ENCODE results near the gene PLA2G4F.

PLA2G4F gene

DNA sequence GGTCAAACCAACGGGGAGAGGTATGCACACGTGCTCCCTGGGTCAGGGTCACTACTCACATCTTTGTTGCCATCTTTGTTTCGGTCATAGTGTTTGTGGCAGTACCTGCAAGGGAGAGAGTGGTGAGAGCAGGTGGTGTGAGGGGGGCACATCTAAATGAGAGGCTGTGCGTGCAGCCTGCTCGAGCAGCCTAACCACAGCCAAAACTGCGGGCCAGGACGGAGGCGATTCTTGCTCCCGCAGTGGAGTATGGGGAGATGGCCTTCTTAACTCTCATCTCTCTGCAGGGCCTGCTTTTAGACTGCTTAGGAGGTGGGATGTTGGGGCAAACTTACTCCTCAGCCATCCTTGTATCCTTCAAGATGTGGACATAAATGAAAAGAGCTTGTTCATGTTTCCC, 6.9 kb upstream of the PLA2G4F start:
- no peak for DNase-seq

DNA sequence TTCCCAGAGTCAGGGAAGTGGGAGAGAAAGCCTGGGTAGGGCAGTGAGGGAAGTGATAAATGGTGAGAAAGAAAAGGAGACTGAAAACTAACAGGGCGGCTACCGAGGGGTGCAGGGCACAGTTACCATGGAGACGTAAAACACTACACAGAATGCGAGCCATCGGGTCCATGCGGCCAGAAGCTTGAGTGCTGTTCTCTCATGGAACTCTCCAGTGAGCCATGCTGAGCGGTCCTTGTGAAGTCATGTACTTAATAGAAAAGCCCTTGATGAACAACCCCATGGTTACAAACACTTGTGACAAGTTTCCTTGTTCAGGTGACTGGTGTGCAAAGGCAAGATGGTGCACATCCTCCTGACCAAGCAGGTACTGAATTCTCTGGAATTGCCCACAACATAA, 3.7 kb upstream of the PLA2G4F start:
- no peak for DNase-seq

GRCh38 chr15:42159381-42160015, 3.1 kb upstream of the PLA2G4F start:
- DNase-seq: no peak

GRCh38 chr15:42158941-42159340, 2.5 kb upstream of the PLA2G4F start:
- no peak for DNase-seq

DNA sequence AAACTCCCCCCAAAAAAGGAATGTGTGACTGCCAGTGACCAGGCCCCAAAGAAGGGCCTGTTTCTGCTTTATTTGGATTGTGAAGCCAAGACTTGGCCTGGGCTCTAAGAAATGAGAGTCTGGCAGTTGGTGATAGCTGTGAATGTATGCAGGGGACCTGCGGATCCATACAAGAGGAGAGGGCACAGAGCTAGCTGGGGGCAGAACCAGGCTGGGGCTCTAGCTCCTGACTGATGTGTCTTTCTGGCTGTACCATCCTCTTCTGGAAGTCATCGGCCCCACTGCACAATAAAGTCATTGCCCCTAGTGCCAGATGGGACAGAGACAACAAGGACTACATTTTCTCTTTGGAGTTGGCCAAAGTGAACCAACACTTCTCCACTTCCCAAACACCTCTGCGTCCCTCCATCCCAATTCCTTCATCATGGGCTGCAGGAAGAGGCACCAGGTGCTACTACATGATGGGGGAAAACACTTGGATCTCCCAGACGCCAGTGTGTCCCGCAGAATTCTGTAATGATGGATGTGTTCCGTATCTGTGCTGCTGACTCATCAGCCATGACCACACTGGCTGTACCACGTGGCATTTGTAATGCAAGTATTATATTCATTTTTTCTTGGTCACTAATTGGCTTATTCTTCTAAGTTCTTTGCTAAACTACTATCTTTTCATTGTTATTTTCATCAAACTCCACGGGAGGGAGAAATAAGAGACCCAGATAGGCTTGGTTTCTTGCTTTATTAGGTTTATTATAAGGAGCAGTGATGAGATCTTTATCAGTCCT, 1.7 kb upstream of the PLA2G4F start:
- DNase-seq: no peak

- DNase-seq: no peak
These were observed 945 bp upstream of the PLA2G4F start for GRCh38 chr15:42157381-42157780.

GRCh38 chr15:42155546-42156242, 742 bp downstream of the PLA2G4F start:
- DNase-seq: no peak

GRCh38 chr15:42154956-42155355, 1.5 kb downstream of the PLA2G4F start:
- no peak for DNase-seq

GRCh38 chr15:42154212-42154941, 2.1 kb downstream of the PLA2G4F start:
- no peak for DNase-seq

- no peak for DNase-seq
These were observed 2.6 kb downstream of the PLA2G4F start for GRCh38 chr15:42153874-42154211.

DNA sequence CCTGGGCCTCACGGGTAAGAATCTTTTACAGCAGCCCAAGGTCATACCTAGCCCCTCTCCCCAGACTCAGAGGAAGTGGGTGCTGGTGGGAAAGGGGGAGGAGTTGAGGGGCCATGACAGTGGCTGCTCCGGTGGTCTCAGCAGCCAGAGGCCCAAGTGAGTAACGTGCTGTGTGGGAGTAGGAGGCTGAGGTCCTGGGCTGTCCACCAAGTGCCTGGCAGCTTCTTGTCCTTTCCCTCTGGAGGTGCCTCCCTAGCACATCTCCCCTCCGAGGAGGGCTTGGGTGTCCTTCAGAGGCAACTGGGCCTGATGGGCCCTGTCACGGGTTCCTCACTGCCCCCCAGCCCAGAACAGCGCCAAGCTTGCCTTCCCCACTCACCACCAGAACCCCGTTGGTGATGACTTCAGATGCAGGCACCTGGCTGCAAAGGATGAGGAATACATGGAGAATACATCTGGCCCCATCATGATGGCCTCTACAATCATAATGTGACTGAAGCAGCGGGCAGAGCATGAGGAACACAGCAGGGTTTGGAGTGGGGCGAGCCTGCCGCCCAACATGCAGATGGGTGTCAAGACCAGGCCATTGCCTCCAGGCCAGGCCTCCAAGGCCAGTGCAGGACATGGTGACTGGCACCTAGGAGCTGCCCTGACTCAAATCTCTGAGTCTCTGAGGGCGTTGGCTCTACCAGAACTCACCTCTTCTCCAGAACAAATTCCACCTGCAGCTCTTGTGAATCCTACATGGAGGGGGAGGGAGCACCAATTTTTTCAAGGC, 3.3 kb downstream of the PLA2G4F start:
- no peak for DNase-seq

DNA sequence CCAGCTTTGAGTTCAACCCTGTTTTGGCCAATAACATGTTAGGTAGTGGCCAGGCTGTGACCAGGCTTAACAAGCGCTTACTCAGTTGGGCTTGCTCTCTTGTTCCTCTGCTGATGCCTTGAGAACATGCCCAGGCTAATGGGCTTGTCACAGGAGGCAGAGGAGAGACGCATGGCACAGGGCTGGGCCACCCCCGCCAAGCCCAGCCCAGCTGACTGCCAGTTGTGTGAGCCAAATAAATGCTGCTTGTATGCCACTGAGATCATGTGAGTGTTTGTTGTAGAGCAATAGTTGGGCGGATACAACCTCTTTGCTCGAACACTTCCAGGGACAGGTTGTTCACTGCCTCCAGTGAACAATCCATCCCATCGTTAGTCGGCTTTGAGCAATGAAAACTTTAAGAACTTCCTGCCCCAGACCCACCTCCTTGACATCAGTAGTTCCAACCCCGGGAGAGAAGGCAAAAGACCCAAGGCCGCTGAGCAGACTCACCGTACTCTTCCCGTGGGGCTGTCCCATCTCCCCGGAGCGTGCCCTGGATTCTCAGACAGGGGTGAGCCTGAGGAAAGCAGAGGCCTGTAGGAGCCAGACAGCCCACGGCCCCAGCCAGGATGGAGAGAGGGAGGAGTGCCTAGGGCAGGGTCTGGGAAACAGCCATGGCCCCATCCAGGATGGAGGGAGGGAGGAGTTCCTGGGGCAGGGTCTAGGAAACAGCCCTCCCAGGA, 4.1 kb downstream of the PLA2G4F start:
- no peak for DNase-seq

DNA sequence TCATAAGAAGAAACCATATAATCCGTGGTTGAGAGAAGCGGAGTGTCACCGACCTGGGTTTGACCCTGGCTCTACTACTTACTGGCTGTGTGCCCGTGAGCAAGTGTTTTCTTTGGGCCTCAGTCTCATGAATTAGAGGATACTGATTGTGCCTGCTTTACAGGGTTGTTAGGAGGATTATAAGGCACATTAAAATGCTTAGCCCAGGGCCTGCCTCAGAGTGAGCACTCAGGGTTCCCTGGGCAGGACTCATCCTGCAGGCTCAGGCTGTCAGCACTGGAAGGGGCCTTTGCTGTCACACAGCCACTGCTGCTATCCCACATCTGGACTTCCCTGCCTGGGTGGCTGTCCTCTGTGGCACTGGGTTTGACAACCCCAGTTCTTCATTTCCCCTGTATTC, 4.7 kb downstream of the PLA2G4F start:
- DNase-seq: no peak

DNA sequence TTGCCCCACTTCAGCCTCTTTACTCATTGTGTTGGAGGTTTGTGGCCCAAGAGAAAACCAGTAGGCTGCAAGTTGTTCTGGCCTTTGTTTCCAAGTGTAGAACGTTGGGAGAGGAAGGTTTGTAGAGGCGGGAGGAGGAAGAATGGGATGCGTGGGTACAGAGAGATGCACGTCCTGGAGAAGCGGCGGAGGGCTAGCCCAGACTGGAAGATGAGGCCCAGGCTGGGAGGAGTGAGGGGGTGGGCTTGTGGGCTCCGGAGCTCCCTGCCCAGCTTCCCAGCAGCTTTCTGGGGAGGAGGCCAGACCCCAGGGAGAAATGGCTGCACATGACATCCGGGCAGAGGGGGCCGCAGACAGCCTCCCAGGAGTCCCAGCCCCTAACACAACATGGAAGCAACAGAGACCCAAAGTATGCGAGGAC, 5.3 kb downstream of the PLA2G4F start:
- no peak for DNase-seq

DNA sequence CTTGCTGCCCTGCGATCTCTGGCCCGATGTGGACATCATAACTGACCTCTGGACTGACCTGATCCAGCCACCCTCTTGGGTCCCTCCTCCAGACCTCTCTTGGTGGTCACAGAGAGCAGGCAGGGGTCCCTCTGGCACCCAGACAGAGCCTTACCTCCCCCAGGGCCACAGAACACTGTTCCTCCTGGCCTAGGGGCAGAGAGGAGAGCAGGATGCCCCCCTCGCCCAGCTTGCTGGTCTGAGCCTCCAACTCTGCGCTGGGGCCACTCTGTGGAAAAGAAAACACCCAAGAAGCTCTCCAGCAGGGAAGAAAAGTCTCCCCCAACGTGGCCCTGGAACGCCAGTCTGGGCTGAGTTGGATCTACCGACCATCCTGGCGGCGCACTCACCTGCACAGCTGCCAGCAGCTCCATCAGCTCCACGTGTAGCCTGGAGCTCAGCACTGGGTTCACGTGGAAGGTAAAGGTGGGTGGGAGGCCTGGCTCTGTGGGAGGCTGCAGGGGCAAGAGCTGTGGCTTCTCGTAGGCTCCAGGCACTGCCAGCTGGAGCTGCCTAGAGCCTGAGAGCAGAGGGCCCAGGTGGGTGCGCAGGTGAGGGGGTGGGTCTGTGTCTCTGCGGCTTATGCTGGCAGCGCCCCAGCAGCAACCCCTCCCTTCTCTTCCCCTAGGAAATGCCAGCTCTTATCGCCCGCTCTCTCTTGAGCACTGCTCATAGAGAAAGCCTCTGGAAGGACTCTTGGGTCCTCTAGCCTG, 6.0 kb downstream of the PLA2G4F start:
- no peak for DNase-seq

DNA sequence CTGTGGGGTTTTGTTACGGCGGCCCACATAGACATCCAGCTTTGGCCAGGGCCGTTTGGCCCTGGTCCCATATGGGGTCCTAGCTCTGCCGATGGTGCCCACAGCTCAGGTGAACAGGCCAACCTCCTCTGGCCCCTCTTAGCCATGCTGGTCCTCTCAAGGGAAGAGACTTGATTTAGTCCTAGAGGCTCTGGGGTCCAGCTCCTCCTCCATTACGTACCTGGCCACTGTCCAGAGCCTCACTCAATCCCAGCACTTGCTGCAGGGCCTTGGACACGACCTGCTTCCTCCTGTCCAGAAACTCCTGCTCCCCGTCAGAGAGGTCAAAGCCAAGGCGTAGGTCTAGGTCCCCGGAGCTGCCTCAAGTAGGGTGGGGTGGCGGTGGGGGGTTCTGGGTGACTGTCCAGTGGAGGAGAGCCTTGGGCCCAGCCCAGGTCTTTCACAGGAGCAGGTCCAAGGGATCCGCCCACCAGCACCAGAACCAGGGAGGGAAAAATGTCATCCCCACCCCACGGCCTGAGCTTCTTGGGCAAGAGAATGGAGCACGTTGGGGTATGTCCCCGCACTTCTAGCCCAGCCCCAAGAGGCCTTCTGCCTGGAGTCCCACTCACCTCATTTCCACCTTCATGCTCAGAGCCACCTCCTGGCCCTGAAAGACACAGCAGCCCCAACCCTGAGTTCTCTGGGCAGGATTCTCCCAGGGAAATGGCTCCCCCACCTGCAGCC, 6.8 kb downstream of the PLA2G4F start:
- DNase-seq: no peak

GRCh38 chr15:42148808-42149492, 7.5 kb downstream of the PLA2G4F start:
- no peak for DNase-seq

- no peak for DNase-seq
These were observed 9.1 kb downstream of the PLA2G4F start for GRCh38 chr15:42147431-42147735.

DNA sequence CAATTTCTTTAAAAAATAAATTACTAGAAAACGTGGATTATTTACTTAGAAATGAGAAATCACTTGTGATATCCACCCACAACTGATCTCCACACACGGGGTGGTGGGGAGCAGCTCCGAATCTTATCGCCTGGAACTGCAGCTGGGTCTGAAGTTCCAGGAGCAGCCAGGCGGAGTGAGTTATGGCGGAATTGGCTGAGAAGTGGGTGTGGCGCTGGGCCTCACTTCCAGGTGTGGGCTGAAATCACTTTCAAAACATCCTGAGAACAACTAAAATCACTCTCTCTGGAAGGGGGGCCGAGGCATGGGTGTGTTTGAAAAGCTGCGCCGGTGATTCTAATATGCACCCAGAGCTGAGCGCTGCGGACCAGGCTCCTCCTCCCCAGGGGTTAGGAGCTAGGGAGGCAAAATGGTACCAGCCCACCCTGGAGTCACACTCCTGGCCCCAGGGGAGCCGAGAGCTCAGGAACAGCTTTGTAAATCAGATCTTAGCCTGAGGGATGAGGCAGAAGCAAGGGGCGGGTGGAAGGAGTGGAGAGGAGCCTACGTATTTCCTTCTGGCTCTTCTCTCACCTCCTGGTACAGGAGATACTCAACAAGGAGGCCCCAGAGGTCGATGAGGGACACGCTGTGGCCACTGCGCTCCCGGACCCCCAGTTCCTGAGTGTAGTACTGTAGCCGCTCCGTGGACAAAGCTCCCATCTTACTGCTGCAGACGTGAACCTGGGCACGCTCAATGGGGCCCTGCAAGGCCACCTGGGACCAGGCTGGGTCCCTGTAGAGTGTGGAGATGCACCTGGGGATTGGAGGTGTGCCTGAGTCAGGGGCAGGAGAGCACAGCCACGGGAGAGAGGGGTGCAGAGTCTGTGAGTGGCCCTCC, 9.6 kb downstream of the PLA2G4F start:
- no peak for DNase-seq

Measured in CD4-positive, alpha-beta T cell treated with Interferon alpha-2 for 1 hour (primary cell).